GM19043 (cell line): Measurements from ENCODE around the gene MAP3K5.

Source experiments
- ATAC-seq: cut with Tn5 transposase; IDR thresholded peaks from one replicate; pipeline ENCODE4 v1.9.1; 2021; ENCODE audit warnings: low read depth; ENCODE audit not compliant: unreplicated experiment

The MAP3K5 gene

DNA sequence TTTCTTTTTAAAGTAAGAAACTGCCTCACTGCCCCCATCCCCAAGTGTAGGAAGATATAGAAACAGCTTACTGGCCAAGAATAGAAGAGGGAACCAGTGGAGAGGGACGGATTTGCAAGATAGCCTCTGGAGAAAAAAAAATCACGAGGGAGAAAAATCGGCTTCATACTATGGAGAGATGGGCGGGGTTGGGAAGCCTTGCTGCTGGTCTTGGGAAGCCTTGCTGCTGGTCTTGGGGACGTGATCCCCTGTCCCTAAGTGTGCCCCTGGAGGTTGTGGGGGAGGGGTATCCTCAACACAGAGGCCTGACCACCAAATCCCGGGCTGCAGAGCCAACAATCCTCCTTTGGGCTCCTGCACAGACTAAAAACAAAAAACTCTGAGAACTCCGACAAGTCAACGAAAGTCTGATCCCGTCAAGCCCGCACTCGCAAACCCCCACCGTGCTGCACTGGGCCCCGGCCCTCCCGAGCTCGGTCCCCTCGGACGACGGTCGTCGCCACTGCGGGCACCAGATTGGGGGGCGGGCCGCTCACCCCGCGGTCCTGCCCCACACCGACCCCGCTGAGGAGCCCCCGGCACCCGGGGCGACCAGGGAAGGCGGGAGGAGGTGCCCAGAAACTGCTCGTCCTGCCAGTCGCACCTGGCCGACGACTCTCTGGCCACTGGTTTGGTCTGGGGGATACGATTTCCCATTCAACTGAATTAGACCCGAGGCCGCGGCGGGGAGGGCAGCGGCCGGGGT is 242.8 kb downstream of the MAP3K5 start:
- no peak for ATAC-seq

DNA sequence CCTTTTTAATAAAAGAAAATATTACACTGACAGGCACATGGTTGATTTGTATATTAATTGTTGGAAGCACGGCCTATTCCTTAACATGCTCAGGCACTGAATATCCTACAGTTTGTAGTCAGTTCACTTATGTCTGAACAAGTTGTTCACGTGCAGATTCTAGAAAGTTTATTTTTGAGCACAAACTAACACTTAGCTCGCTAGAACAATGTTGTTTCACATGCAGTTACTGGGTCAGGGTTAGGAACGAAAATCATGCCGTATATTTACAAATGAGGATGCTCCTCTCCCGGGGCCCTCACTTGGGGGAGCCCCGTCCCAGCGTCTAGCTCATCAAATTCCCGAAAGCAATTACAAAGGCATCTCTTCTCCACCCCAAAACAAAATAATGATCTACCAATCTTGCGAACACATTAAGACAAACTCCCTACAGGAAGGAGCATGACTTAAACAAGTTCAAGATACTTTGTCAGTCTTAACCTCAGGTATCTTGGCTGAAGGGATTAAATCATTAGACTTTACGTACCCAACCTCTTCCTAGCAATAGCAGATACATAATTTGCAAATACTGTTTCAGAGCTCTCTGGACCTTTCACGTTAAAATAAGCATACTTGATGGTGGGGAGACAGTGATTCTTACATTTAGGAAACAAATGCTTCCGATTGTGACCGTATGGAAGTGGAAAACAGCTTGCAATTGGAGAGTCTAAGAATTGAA is 243.5 kb downstream of the MAP3K5 start:
- ATAC-seq: no peak

DNA sequence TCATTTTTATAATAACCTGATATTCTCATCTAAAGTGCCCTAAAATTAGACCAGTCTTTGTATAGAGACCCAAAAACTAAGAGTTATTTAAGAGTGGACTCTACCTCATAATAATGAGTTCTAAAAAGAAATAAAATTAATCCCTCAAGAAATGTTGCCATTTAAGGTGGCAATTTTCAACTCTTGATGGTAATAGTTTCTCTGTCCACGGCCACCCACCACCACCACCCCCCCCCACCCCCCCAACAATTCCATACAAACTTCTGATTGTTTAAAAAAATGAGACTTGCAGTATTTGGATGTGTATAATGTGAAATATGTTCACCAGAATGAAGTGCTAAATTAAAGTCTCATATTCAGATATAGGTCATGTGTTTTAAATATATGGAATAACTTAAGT is 244.4 kb downstream of the MAP3K5 start:
- no peak for ATAC-seq

- ATAC-seq: no peak
Measured at GRCh38 chr6:136547336-136547735, 244.9 kb downstream of the MAP3K5 start.

DNA sequence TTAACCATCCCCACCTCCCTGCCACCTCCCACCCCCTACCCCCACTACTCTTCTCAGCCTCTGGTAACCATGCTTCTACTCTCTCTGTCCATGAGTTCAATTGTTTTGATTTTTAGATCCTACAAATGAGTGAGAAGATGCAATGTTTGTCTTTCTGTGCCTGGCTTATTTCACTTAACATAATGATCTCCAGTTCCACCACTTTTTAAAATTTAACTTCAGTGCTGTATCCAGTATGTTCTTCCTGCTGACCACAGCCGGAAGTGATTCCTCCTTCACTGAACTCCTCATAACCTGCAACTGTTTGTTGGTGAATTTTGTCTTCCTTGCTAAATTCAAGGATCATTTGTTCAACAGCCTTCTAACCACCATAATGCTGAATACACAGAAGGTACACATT is 245.9 kb downstream of the MAP3K5 start:
- no peak for ATAC-seq

GRCh38 chr6:136544326-136544725 is 248.0 kb downstream of the MAP3K5 start:
- ATAC-seq: no peak

DNA sequence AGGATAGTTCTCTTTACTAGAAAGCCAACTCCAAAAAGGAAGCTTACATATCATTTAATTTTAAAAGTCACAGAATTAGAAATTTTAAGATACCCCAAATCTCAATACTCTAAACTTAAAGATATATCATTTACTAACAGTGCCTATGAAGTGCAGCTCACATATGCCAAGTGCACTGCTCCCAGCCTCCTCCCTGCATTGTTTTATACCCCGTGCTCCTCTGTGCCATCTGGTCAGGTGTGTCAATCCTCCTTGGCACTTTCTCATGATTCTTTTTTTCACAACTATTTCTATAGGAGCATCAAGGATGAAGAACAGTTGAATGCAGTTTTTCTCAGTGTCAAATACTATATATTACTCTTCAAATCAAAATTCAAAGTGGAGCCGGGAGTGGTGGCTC is 250.9 kb downstream of the MAP3K5 start:
- ATAC-seq: no peak

GRCh38 chr6:136539967-136540652 is 252.2 kb downstream of the MAP3K5 start:
- ATAC-seq: no peak

- ATAC-seq: no peak
Measured at GRCh38 chr6:136538836-136539235, 253.4 kb downstream of the MAP3K5 start.

- ATAC-seq: no peak
Measured at GRCh38 chr6:136535880-136536650, 256.2 kb downstream of the MAP3K5 start.

DNA sequence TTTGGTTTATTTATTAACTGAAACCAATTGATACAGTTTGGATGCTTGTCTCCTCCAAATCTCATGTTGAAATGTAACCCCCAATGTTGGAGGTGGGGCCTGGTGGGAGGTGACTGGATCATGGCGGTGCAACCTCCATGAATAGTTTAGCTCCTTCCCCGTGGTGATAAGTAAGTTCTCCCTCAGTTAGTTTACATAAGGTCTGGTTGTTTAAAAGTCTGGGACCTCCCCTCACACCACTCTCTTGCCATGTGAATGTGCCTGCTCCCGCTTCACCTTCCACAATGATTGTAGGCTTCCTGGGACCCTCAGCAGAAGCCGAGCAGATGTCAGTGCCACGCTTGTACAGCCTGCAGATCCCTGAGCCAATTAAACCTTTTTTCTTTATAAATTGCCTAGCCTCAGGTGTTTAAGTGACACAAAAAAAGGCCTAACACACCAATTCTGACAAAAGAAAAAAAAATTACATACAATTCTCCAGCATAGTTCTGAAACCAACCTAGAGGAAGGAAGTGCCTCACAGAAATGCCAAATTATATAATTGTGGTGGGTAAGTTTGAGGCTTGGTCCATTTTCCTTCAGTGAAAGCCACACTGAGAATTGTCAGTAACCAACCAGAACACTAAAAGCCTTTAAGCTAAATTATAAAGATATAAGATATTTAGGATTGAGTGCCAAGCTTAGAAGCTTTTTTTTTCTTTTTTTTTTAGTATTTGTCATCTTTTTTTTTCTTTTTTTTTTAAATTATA is 257.1 kb downstream of the MAP3K5 start:
- ATAC-seq: no peak

- ATAC-seq: no peak
Measured at GRCh38 chr6:136534268-136534667, 258.0 kb downstream of the MAP3K5 start.

- ATAC-seq: no peak
Measured at GRCh38 chr6:136533487-136533886, 258.8 kb downstream of the MAP3K5 start.

DNA sequence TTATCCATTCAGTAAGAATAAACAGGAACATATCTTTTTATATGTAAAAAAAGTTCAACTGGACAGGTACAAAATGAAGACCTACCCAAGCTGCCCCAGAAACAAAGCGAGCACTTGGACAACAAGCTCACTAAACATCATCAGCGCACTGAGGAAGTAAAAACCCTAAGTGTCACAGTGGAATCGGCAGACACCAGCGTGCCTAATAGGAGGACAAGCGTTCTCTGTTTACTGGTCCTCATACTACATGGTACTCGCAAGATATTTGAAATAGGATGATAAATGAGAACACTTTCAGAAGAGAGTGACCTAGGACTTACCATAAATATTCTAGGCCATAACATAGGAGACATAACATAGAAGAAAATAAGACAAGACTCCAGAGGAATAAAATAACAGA is 260.2 kb downstream of the MAP3K5 start:
- ATAC-seq: no peak

DNA sequence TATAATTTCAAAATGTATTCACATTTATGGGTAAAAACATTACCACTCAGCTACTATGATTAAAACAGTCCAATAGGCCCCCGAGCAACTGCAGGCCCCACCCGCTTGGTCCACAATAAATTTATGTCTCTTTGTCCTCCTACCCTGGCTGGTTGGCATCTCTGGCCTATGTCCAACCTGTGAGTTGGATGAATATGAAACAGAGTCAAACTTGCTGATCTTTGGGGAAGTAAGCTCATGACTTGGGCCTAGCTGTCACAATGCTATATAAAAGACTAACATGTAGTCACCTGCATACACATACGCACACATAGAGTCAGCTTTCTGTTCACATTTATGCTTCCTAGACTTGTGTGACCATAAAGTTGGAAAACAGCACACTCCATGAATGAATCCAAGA is 262.6 kb downstream of the MAP3K5 start:
- ATAC-seq: no peak

DNA sequence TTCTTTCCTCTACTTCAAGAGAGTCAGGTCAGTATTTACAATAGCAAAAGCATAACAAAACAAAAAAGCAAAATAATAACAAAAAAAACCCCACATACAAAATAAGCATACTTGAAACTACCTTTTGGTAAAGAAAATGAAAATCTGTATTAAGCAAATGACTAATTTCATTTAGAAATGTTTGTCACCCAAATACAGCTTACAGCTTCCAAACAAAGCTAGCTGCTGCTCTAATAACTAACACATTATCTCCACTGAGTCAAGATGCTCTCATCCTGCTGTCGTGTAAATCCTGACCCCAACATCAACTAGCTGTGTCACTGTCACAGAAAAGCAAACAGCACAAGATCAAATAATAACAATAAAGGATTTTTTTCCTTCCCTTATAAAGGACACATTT is 263.8 kb downstream of the MAP3K5 start:
- ATAC-seq: no peak

DNA sequence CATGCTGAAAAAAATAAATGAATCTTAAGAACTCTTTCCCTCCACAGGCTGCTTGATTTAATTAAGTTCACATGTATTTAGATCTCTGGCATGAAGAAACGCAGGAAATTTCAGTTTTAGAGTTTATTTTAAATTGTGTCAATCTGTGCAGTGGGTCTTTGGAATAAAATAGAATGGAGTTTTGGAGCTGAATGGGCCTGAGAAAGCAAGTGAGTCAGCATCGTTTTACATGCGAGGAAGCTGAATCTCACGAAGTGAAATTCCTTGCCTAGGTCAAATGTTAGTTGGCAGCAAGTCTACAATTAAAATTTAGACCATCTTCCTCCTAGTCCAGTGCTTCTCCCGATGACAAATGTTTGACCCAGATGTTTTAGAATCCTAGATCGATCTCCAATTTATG is 264.4 kb downstream of the MAP3K5 start:
- no peak for ATAC-seq

- ATAC-seq: no peak
Measured at GRCh38 chr6:136526937-136527336, 265.3 kb downstream of the MAP3K5 start.

DNA sequence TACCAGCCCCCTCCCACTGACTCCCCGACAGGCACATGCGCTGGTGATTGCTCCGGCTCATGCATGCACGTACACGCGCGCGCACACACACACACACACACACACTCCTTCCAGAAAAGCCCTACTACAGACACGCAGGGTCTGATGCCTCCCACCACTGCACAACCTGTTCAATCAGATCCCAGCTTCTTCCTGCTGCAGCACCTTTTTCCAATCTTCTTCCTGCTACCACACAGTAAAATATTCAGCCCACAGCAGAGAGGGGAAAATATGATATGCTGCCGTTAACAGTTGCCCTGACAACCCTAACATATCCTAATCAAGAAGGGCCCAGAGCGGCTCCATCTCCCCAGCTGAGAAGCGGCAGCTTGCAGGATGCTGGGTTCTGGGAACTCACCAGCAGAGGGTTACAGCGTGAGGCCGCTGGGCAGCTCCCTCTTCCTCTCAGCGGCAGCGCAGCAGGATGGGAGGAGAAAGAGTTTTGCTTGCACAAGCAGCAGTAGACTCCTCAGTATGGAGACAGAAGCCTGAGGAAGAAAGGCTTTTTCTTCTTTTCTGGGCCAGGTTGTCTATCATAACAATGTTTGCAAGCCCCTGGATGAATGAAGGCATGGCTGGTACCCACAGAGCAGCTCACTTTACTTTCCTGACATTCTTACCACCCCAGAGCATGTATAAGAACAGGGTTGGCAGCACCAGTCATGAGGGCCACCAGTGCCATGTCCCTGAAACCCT is 265.9 kb downstream of the MAP3K5 start:
- no peak for ATAC-seq
